Endometrial microvascular endothelial cells (primary cell): ENCODE data around the gene LRRD1. TPM values are rescaled to one million over a fixed set of nuclear protein-coding genes. Genes with fewer than 3 reads are reported as not detected.
"Not testable (repeated sequence)": the region's sequence is repeated elsewhere in the genome, so short reads cannot be mapped to it uniquely, and the experiment has no call there.

Experiments
- in situ Hi-C: cut with HindIII; loops from 2 replicates; pipeline ENCODE4 v1.10.0; 2017; ENCODE audit warnings: low sequenced_read_pairs, low pct_unique_long_range_greater_than_20kb; ENCODE audit errors: inconsistent ontology term
- total RNA-seq: library from RNA; depleted of rRNA; stranded (reverse); fragments of >200 nt; gene quantifications from one replicate; pipeline ENCODE4 v1.2.3, GENCODE V29; 2015; ENCODE audit errors: inconsistent ontology term

The LRRD1 gene
- total RNA-seq, 1 donor from 2014 or later = not detected

GRCh38 chr7:92143192-92143880 is 35.6 kb downstream of the LRRD1 start:
- in situ Hi-C loops = not testable (repeated sequence)

- in situ Hi-C loops = not testable (repeated sequence)
Measured at GRCh38 chr7:92142791-92143190, 36.2 kb downstream of the LRRD1 start.

GRCh38 chr7:92141161-92141560 is 37.8 kb downstream of the LRRD1 start:
- in situ Hi-C loops = no loop called here

GRCh38 chr7:92137557-92137956 is 41.4 kb downstream of the LRRD1 start:
- in situ Hi-C loops = no loop called here

- in situ Hi-C loops = no loop called here
Measured at GRCh38 chr7:92135052-92135889, 43.7 kb downstream of the LRRD1 start.

GRCh38 chr7:92134271-92135051 is 44.5 kb downstream of the LRRD1 start, which contains the start of gene CYP51A1:
CYP51A1 (minus strand) TSS chr7:92134477; CDS start chr7:92134364, 113 bp downstream.
- in situ Hi-C loops = no loop called here

- in situ Hi-C loops = no loop called here
Measured at GRCh38 chr7:92133737-92134270, 45.1 kb downstream of the LRRD1 start.

GRCh38 chr7:92133133-92133736 is 45.7 kb downstream of the LRRD1 start:
- in situ Hi-C loops = no loop called here

GRCh38 chr7:92131764-92132330 is 47.1 kb downstream of the LRRD1 start:
- in situ Hi-C loops = no loop called here

- in situ Hi-C loops = no loop called here
Measured at GRCh38 chr7:92131093-92131492, 47.8 kb downstream of the LRRD1 start.

- in situ Hi-C loops = no loop called here
Measured at GRCh38 chr7:92121681-92122080, 57.3 kb downstream of the LRRD1 start.

GRCh38 chr7:92119213-92119759 is 59.7 kb downstream of the LRRD1 start:
- in situ Hi-C loops = no loop called here

- in situ Hi-C loops = no loop called here
Measured at GRCh38 chr7:92116949-92117348, 62.0 kb downstream of the LRRD1 start.

GRCh38 chr7:92115821-92116220 is 63.1 kb downstream of the LRRD1 start:
- in situ Hi-C loops = no loop called here

GRCh38 chr7:92110857-92111256 is 68.1 kb downstream of the LRRD1 start:
- in situ Hi-C loops = no loop called here

- in situ Hi-C loops = no loop called here
Measured at GRCh38 chr7:92108821-92109220, 70.1 kb downstream of the LRRD1 start.

- in situ Hi-C loops = not testable (repeated sequence)
Measured at GRCh38 chr7:92102862-92103261, 76.1 kb downstream of the LRRD1 start.

- in situ Hi-C loops = no loop called here
Measured at GRCh38 chr7:92100534-92100933, 78.4 kb downstream of the LRRD1 start.
